Activated naive CD8-positive, alpha-beta T cell treated with anti-CD3 and anti-CD28 coated beads, Interleukin-2, amount 50 U/mL, for 16 hours (primary cell): Measurements from ENCODE around the gene HPCA.

Experiments used
- DNase-seq: peaks from one replicate; pipeline ENCODE4 v3.0.0-alpha.2; 2020; ENCODE audit warnings: low read depth, low spot score

HPCA gene

GRCh38 chr1:32886004-32886827, at the start of gene HPCA:
Gene HPCA (plus strand): TSS chr1:32886491. CDS start chr1:32888899, 2,408 bp downstream.
- no peak for DNase-seq

- DNase-seq = no peak
These were observed 37.8 kb upstream of the HPCA start for GRCh38 chr1:32848354-32849063.

- no peak for DNase-seq
These were observed 30.3 kb upstream of the HPCA start for GRCh38 chr1:32855861-32856617.

- DNase-seq = no peak
These were observed 28.2 kb upstream of the HPCA start for GRCh38 chr1:32858136-32858535.

- DNase-seq = no peak
These were observed 27.5 kb upstream of the HPCA start for GRCh38 chr1:32858791-32859190.

- DNase-seq = no peak
These were observed 26.4 kb upstream of the HPCA start for GRCh38 chr1:32859915-32860314.

- no peak for DNase-seq
These were observed 25.7 kb upstream of the HPCA start for GRCh38 chr1:32860566-32860965.

GRCh38 chr1:32861904-32862695, 24.2 kb upstream of the HPCA start:
- no peak for DNase-seq

GRCh38 chr1:32863218-32863880, 22.9 kb upstream of the HPCA start:
- DNase-seq = no peak

- DNase-seq = no peak
These were observed 22.4 kb upstream of the HPCA start for GRCh38 chr1:32863881-32864245.

- no peak for DNase-seq
These were observed 21.8 kb upstream of the HPCA start for GRCh38 chr1:32864375-32865019.

GRCh38 chr1:32865639-32866405, 20.5 kb upstream of the HPCA start:
- DNase-seq = no peak

- no peak for DNase-seq
These were observed 19.1 kb upstream of the HPCA start for GRCh38 chr1:32867151-32867550.

- no peak for DNase-seq
These were observed 18.6 kb upstream of the HPCA start for GRCh38 chr1:32867671-32868070.

GRCh38 chr1:32868085-32868484, 18.2 kb upstream of the HPCA start:
- DNase-seq = no peak

GRCh38 chr1:32868806-32869455, 17.4 kb upstream of the HPCA start:
- no peak for DNase-seq

- no peak for DNase-seq
These were observed 16.2 kb upstream of the HPCA start for GRCh38 chr1:32869923-32870614.

- DNase-seq = no peak
These were observed 15.5 kb upstream of the HPCA start, which contains the start of gene FNDC5 for GRCh38 chr1:32870615-32871363. Gene FNDC5 (minus strand): TSS chr1:32870912.
